Sigmoid colon (tissue), 4 donors: ENCODE measurements around the gene RAB3IL1.
"Not testable (repeated sequence)": the region's sequence is repeated elsewhere in the genome, so short reads cannot be mapped to it uniquely, and the experiment has no call there.

Experiments used
- CTCF ChIP-seq, 4 experiments: fragments of 450-650 bp in 3 of 4; fragments of 200-600 bp in 1 of 4; IDR thresholded peaks; one replicate each; pipeline ENCODE4 v1.5.1; 2016 to 2019; ENCODE audit warnings: antibody characterized with exemption in 4 of 4, mild to moderate bottlenecking in 3 of 4, moderate library complexity in 2 of 4
- POLR2AphosphoS5 ChIP-seq, 4 donors: sonication (generic); formaldehyde crosslinking; IDR thresholded peaks; one replicate each; pipeline ENCODE4 v1.6.1; 2017; ENCODE audit warnings: antibody characterized with exemption in 4 of 4

GRCh38 chr11:61953632-61954031 is 36.3 kb upstream of the RAB3IL1 start:
- TF ChIP-seq CTCF, POLR2AphosphoS5 (IDR thresholded peaks at IDR 0.05): not testable (repeated sequence)
